WTC11 (cell line): ENCODE measurements around the gene TIMD4.

Experiments
- GTF2I ChIP-seq: fragments of 250-450 bp; sonication (Bioruptor Pico); conservative IDR thresholded peaks from 2 replicates; pipeline ENCODE4 v1.4.0; 2021; ENCODE audit warnings: mild to moderate bottlenecking
- TF ChIP-seq, protein P1 (sequence below): fragments of 200-600 bp; IDR thresholded peaks from 2 replicates; pipeline ENCODE4 v1.8.0; 2022; ENCODE audit warnings: antibody characterized with exemption

DNA sequence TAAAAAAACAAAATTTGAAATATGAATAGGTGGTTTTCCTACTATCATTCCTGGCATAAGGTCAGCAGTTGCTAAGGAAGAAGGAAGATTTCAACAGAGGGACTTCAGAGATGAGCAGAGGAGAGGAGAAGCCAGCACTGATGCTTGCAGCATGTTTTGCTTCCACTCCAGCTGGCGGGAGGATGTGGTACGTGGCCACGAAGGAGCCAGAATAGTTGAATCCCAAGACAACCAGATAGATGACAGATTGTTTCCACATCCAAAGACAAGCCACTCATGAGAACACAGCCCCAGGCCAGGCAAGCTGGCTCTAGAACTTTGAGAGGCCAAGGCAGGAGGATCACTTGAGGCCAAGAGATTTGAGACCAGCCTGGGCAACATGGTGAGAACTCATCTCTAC is 15.1 kb downstream of the TIMD4 start:
- TF ChIP-seq, protein P1, sequence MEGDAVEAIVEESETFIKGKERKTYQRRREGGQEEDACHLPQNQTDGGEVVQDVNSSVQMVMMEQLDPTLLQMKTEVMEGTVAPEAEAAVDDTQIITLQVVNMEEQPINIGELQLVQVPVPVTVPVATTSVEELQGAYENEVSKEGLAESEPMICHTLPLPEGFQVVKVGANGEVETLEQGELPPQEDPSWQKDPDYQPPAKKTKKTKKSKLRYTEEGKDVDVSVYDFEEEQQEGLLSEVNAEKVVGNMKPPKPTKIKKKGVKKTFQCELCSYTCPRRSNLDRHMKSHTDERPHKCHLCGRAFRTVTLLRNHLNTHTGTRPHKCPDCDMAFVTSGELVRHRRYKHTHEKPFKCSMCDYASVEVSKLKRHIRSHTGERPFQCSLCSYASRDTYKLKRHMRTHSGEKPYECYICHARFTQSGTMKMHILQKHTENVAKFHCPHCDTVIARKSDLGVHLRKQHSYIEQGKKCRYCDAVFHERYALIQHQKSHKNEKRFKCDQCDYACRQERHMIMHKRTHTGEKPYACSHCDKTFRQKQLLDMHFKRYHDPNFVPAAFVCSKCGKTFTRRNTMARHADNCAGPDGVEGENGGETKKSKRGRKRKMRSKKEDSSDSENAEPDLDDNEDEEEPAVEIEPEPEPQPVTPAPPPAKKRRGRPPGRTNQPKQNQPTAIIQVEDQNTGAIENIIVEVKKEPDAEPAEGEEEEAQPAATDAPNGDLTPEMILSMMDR, result no peak
- TF ChIP-seq GTF2I (CRISPR knock-in tag), result no peak
